Activated B cell treated with CpG ODN at 0.5 μM for 24 hours (primary cell): ENCODE measurements around the gene CHCHD3. TPM values are rescaled to one million over a fixed set of nuclear protein-coding genes. Genes with fewer than 3 reads are reported as not detected.
"Not testable (repeated sequence)": the region's sequence is repeated elsewhere in the genome, so short reads cannot be mapped to it uniquely, and the experiment has no call there.

Source experiments
- ATAC-seq: fragments of 200-7000 bp; cut with Tn5 transposase; one replicate; pipeline ENCODE4 v1.10.0; 2021; ENCODE audit warnings: low read depth, mild to moderate bottlenecking, moderate library complexity
- CTCF ChIA-PET: fragments of 350-600 bp; sonication (Branson Sonifier 250); formaldehyde crosslinking; loops from one replicate; lab custom pipeline; 2021; ENCODE audit warnings: antibody characterized with exemption; lab: Charles Lee
- POLR2A ChIA-PET: fragments of 350-600 bp; sonication (Branson Sonifier 250); formaldehyde crosslinking; loops from one replicate; lab custom pipeline; 2021; ENCODE audit warnings: antibody characterized with exemption; lab: Charles Lee
- DNase-seq: peaks from one replicate; pipeline ENCODE4 v3.0.0; 2022
- H3K27ac Mint-ChIP-seq: one replicate; pipeline ENCODE4 v1.8.0; 2020; ENCODE audit warnings: mixed read lengths
- H3K27me3 Mint-ChIP-seq: one replicate; pipeline ENCODE4 v1.8.0; 2021; ENCODE audit warnings: mixed read lengths
- H3K36me3 Mint-ChIP-seq: one replicate; pipeline ENCODE4 v1.8.0; 2021; ENCODE audit warnings: low read depth, mixed read lengths
- H3K4me1 Mint-ChIP-seq: one replicate; pipeline ENCODE4 v1.8.0; 2021; ENCODE audit warnings: mixed read lengths
- H3K4me3 Mint-ChIP-seq: one replicate; pipeline ENCODE4 v1.8.0; 2020; ENCODE audit warnings: mild to moderate bottlenecking, mixed read lengths
- H3K9me3 Mint-ChIP-seq: one replicate; pipeline ENCODE4 v1.8.0; 2020; ENCODE audit warnings: mixed read lengths
- CTCF ChIP-seq: fragments of 200-600 bp; IDR thresholded peaks from one replicate; pipeline ENCODE4 v1.8.0; 2022; ENCODE audit warnings: antibody characterized with exemption, mild to moderate bottlenecking
- intact Hi-C: fragments of 100-400 bp; cut with micrococcal nuclease; formaldehyde crosslinking; loops from one replicate; pipeline ENCODE4 v1.15.1; 2024
- total RNA-seq: library from RNA; stranded (reverse); gene quantifications from 2 replicates; pipeline ENCODE4 v1.2.3, GENCODE V29; 2022

CHCHD3 gene
- total RNA-seq, 1 donor from 2014 or later, result 53.6 TPM

DNA sequence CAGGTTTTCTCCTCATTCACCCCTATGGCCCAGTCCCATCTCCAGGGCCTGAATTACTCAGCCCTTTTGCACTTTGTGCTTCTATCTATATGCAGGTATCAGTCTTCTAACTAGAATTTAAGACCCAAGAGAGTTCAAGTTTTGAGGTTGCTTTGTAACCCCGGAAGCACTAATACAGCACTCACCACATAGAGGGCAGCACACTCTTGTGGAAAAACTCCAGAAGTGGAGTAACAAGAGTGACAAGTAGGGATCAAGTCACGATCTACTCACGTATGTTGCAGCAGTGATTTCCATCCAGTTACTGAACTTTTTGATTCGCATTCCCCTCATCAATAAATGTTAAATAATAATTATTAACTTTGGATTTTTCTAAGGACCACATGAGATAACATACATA lies 151.0 kb downstream of the CHCHD3 start:
- CTCF ChIA-PET, result no interaction called here

DNA sequence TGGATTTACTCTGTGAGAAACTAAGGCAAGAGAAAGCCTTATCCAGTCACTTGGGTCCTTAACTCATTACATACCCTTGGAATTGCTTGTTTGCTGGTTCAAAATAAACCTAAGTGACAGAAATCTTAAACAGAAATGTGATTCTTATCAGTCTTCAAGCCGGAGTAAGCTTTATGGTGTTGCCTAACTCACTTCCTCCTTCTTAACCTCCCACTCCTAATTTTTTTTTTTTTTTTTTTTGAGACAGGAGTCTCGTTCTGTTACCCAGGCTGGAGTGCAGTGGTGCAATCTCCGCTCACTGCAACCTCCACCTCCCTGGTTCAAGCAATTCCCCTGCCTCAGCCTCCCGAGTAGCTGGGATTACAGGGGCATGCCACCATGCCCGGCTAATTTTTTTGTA lies 151.9 kb downstream of the CHCHD3 start:
- peaks cover 31% of the 10 kb centered on the region for H3K36me3 Mint-ChIP-seq
- intact Hi-C loops, H3K27me3 Mint-ChIP-seq, H3K9me3 Mint-ChIP-seq, CTCF ChIA-PET, H3K27ac Mint-ChIP-seq, DNase-seq, ATAC-seq, POLR2A ChIA-PET, H3K4me3 Mint-ChIP-seq: not testable (repeated sequence)
- H3K4me1 Mint-ChIP-seq, result peaks cover 11% of the 10 kb centered on the region

More for the DNA sequence above, 151.0 kb downstream of the CHCHD3 start:
- Mint-ChIP-seq H3K4me1 (peaks cover 11% of the 10 kb centered on the region), H3K9me3 (peaks cover 4% of the 10 kb centered on the region), H3K27me3 (no peaks in the 10 kb centered on the region), H3K36me3 (peaks cover 36% of the 10 kb centered on the region), H3K4me3 (no peak overlapping the region), H3K27ac (no peak overlapping the region)
- intact Hi-C loops, result no loop called here
- POLR2A ChIA-PET, result no interaction called here
- DNase-seq (no peak), ATAC-seq (no peak)
- no peak for TF ChIP-seq CTCF

DNA sequence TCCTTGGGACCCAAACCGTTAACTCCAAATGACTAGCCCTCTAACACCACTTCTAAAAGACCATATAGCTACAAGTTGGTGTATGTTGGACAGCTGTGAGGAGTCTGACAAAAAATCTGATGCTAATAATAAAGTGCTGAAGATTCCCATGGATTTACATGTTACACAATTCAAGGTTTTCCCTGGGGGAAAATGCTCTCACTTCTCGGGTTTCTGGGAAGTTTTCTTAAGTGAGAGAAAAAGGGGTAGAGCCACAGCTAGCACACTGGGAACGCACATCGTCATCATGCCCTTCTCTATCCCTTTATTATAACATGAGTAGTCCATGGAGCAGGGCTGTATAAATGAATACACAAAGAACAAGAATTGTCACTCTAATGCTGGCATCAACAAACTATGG lies 162.1 kb downstream of the CHCHD3 start:
- Mint-ChIP-seq H3K36me3 (peaks cover 19% of the 10 kb centered on the region), H3K4me3 (no peak overlapping the region), H3K9me3 (no peaks in the 10 kb centered on the region), H3K27ac (no peak overlapping the region), H3K4me1 (no peaks in the 10 kb centered on the region), H3K27me3 (no peaks in the 10 kb centered on the region)
- TF ChIP-seq CTCF, result no peak
- ChIA-PET CTCF (no interaction called here), POLR2A (no interaction called here)
- intact Hi-C loops, result no loop called here
- DNase-seq (no peak), ATAC-seq (no peak)

DNA sequence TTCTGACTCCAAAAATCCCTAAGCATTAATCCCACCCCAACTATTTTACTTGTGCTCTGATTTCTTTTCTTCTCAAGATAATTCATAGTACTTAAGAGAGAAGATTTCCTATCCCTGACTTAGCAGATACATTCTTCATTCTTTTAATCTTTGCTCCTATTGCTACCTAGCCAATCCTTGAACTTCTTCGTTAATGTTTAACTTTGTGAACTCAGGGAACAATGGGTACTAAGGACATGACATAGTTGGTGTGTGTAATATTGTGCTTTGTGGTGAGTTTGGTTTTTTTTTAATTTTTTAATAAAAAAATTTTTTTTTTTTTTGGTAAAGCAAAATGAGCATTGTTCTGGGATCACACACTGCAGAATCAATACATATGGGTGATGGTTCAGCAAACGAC lies 166.2 kb downstream of the CHCHD3 start:
- no peak for TF ChIP-seq CTCF
- CTCF ChIA-PET, result no interaction called here

GRCh38 chr7:132910657-132911056 lies 171.2 kb downstream of the CHCHD3 start:
- ChIA-PET POLR2A (no interaction called here), CTCF (no interaction called here)
- Mint-ChIP-seq H3K4me1 (no peaks in the 10 kb centered on the region), H3K36me3 (peaks cover 42% of the 10 kb centered on the region), H3K27me3 (no peaks in the 10 kb centered on the region), H3K4me3 (no peak overlapping the region), H3K27ac (no peak overlapping the region), H3K9me3 (no peaks in the 10 kb centered on the region)
- ATAC-seq (no peak), DNase-seq (no peak)
- intact Hi-C loops, result no loop called here
- TF ChIP-seq CTCF, result no peak

More for the DNA sequence above, 166.2 kb downstream of the CHCHD3 start:
- no peaks in the 10 kb centered on the region for H3K9me3 Mint-ChIP-seq
- no peaks in the 10 kb centered on the region for H3K4me1 Mint-ChIP-seq
- no peak for ATAC-seq
- H3K4me3 Mint-ChIP-seq, result no peak overlapping the region
- H3K27ac Mint-ChIP-seq, result no peak overlapping the region
- peaks cover 37% of the 10 kb centered on the region for H3K36me3 Mint-ChIP-seq
- H3K27me3 Mint-ChIP-seq, result no peaks in the 10 kb centered on the region
- DNase-seq, result no peak
- intact Hi-C loops, result no loop called here
- POLR2A ChIA-PET, result no interaction called here

DNA sequence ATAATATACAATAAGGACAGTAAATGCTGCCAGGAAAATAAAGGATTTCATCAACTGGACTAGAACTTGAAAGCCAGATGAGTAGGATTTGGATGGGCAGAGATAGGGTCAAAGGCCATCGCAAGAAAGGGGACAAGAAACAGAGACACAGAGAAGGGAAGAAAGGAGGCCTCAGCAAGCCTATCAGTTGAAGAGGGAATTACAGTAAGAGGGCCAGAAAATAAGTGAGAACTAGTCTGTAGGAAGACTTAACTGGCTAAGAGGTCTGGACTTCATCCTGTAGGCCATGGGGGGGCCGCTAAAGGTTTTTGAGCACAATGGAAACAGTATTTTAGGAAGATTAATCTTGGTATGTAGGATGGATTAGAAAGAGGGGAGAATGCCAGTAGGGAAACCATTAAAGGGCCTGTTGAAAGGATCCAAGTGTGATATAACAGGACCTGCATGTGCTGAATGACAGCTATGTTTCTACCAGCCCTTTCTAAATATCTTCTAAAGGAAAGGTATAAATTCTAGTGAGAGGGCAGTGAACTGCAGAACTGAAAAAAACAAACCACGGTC lies 174.4 kb downstream of the CHCHD3 start:
- CTCF ChIA-PET, result no interaction called here
- POLR2A ChIA-PET, result no interaction called here
- intact Hi-C loops, result no loop called here
- ATAC-seq, result no peak
- Mint-ChIP-seq H3K36me3 (peaks cover 43% of the 10 kb centered on the region), H3K4me1 (no peaks in the 10 kb centered on the region), H3K4me3 (no peak overlapping the region), H3K27ac (no peak overlapping the region), H3K9me3 (peaks cover 1% of the 10 kb centered on the region), H3K27me3 (no peaks in the 10 kb centered on the region)
- TF ChIP-seq CTCF, result no peak
- DNase-seq, result no peak
